Neural crest cell (in vitro differentiated cells): ENCODE measurements around the gene PRG2. TPM values are rescaled to one million over a fixed set of nuclear protein-coding genes. Genes with fewer than 3 reads are reported as not detected.

Experiments
- DNase-seq: peaks from one replicate; pipeline ENCODE4 v3.0.0; 2021; ENCODE audit warnings: low read depth, mixed read lengths, low spot score
- H3K27ac Mint-ChIP-seq: one replicate; pipeline ENCODE4 v1.8.0; 2021; ENCODE audit warnings: mild to moderate bottlenecking, mixed read lengths; ENCODE audit not compliant: unreplicated experiment
- H3K27me3 Mint-ChIP-seq: 2 replicates; pipeline ENCODE4 v1.8.0; 2021; ENCODE audit warnings: low read depth, mild to moderate bottlenecking, mixed read lengths
- H3K36me3 Mint-ChIP-seq: 2 replicates; pipeline ENCODE4 v1.8.0; 2021; ENCODE audit warnings: low read depth, mild to moderate bottlenecking, mixed read lengths
- H3K4me1 Mint-ChIP-seq: 2 replicates; pipeline ENCODE4 v1.8.0; 2021; ENCODE audit warnings: mixed read lengths
- H3K4me3 Mint-ChIP-seq: one replicate; pipeline ENCODE4 v1.8.0; 2021; ENCODE audit warnings: mild to moderate bottlenecking, mixed read lengths
- H3K9me3 Mint-ChIP-seq: 2 replicates; pipeline ENCODE4 v1.8.0; 2021; ENCODE audit warnings: mixed read lengths
- total RNA-seq: library from RNA; stranded (reverse); gene quantifications from 2 replicates; pipeline ENCODE4 v1.2.1, GENCODE V29; 2021
- TF ChIP-seq, protein P1 (sequence below): fragments of 200-600 bp; sonication (generic); conservative IDR thresholded peaks from 2 replicates; pipeline ENCODE4 v1.5.0; 2021; ENCODE audit warnings: antibody characterized with exemption, mild to moderate bottlenecking

The PRG2 gene
- total RNA-seq, 1 donor from 2014 or later: not detected

DNA sequence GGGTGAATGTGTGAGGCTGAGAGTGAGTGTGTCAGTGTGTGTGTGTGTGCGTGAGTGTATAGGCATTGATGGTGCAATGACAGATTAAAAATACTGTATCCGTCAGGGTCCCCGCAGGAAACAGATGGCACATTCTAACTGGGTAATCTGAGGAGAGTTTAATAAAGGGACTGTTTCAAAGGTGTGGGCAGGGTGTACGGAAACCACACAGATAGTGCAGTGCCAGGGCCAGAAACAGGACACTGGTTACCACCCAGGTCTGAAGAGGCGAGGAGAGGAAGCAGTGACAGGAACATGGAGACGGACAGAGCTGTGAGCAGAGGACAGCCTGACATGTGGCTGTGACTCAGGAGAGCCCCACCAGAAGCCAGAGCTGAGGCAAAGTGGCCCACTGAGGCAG, 35.8 kb downstream of the PRG2 start:
- Mint-ChIP-seq H3K27me3 (peaks cover 4% of the 10 kb centered on the region), H3K36me3 (peaks cover 5% of the 10 kb centered on the region), H3K9me3 (peaks cover 5% of the 10 kb centered on the region), H3K4me3 (no peak overlapping the region), H3K27ac (peak overlapping the region; percentile 17), H3K4me1 (peaks cover 27% of the 10 kb centered on the region)
- no peak for DNase-seq
- TF ChIP-seq, protein P1, sequence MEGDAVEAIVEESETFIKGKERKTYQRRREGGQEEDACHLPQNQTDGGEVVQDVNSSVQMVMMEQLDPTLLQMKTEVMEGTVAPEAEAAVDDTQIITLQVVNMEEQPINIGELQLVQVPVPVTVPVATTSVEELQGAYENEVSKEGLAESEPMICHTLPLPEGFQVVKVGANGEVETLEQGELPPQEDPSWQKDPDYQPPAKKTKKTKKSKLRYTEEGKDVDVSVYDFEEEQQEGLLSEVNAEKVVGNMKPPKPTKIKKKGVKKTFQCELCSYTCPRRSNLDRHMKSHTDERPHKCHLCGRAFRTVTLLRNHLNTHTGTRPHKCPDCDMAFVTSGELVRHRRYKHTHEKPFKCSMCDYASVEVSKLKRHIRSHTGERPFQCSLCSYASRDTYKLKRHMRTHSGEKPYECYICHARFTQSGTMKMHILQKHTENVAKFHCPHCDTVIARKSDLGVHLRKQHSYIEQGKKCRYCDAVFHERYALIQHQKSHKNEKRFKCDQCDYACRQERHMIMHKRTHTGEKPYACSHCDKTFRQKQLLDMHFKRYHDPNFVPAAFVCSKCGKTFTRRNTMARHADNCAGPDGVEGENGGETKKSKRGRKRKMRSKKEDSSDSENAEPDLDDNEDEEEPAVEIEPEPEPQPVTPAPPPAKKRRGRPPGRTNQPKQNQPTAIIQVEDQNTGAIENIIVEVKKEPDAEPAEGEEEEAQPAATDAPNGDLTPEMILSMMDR: no peak

DNA sequence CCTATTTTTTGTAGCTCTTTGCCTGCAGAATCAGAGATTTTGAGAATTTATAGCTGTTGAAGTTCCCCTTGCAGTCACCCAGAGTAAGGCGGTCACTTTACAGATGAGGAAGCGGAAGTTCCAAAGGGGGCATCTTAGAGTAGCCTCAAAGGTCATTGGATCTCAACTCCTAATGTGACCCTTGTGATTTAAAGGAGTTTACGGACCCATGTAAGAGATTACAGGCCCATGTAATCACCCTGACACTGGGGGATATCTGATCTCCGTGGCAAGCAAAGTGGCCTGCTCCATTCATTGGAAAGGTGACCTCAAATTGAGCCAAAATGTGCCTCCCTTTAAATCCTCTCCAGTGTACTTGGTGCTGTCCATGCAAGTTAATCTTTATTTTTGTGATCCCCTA, 36.6 kb downstream of the PRG2 start:
- Mint-ChIP-seq H3K9me3 (peaks cover 5% of the 10 kb centered on the region), H3K4me3 (no peak overlapping the region), H3K27ac (no peak overlapping the region), H3K27me3 (peaks cover 4% of the 10 kb centered on the region), H3K4me1 (peaks cover 28% of the 10 kb centered on the region), H3K36me3 (peaks cover 5% of the 10 kb centered on the region)
- no peak for DNase-seq
- TF ChIP-seq, protein P1: no peak

DNA sequence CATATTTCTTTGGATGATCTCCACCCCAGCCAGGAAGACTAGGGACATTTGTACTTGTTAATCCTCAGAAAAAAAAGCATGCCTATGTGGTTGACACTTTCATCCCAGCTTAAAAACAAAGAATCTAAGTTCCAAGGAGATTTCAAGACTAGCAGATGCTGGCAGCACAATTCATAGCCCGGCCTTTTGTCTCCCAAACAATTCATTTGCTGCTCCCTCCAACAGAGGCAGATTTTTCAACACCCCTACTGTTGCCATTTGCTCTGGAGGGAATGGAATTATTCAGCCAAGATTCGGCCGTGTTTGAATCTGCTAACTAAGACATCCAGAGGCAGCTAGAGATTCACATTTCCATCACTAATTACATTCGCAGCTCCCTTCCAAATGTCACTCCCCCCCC, 37.0 kb downstream of the PRG2 start:
- peaks cover 28% of the 10 kb centered on the region for H3K4me1 Mint-ChIP-seq
- TF ChIP-seq, protein P1: no peak
- H3K27me3 Mint-ChIP-seq: peaks cover 4% of the 10 kb centered on the region
- peaks cover 5% of the 10 kb centered on the region for H3K9me3 Mint-ChIP-seq
- peaks cover 5% of the 10 kb centered on the region for H3K36me3 Mint-ChIP-seq
- DNase-seq: no peak
- peak overlapping the region; percentile 21 for H3K27ac Mint-ChIP-seq
- no peak overlapping the region for H3K4me3 Mint-ChIP-seq

DNA sequence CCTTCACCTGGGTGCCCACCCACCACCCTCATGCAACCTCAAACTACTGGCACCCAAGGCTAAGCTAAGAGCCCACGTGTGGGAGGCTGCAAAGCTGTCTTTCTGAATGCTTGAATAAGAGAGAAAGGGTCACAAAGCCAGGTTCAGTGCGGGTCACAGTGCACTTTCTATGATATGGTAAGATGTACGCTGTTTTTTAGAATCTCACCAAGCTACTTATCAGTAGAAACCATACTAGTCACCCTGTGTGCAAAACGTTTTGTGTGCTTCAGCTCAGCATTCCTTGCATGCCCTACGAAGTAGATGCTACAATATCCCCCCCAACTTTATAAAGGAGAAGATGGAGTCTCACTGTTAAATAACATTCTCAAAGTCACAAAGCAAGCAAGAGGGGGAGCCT, 37.4 kb downstream of the PRG2 start:
- Mint-ChIP-seq H3K27ac (peak overlapping the region; percentile 21), H3K27me3 (peaks cover 4% of the 10 kb centered on the region), H3K36me3 (peaks cover 5% of the 10 kb centered on the region), H3K4me1 (peaks cover 28% of the 10 kb centered on the region), H3K4me3 (no peak overlapping the region), H3K9me3 (peaks cover 5% of the 10 kb centered on the region)
- DNase-seq: no peak
- TF ChIP-seq, protein P1: no peak

DNA sequence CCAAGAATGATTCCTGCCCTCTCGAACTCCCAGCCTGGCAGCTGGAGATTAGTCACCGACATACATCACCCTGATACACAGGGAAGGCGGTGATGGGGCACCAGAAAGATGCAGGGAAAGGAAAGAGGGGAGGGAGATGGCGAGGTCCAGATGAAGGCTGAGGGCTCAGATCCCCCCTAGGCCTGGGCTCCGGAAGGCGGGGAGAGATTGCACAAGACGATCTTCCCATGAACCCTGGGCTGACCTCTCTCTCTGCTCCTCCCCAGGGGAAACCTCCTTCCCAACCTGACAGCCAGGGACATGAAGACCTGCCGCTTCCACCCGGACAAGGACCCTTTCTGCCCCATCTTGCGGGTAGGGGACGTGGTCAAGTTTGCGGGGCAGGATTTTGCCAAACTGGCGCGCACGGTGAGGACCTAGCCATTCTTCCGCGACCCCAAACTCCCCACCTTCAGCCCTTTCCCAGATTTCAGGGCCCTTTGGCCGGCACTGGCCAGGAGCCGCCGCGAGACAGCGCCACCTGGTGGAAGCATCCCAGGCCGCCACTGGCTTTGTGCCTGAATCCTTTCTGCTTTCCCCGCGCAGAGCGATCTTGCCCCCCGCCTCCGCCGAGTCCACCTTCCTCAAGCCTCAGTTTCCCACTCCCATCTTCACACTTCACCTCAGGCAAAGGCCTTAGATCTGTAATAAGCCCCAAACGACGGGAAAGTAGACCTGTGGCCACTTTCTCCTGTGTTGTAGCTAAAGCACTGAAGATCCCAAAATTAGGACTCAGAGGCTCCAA, 40.8 kb downstream of the PRG2 start:
- no peak overlapping the region for H3K4me3 Mint-ChIP-seq
- peaks cover 33% of the 10 kb centered on the region for H3K4me1 Mint-ChIP-seq
- no peaks in the 10 kb centered on the region for H3K27me3 Mint-ChIP-seq
- peak overlapping the region; percentile 47 for H3K27ac Mint-ChIP-seq
- peaks cover 5% of the 10 kb centered on the region for H3K36me3 Mint-ChIP-seq
- TF ChIP-seq, protein P1: peak; percentile 92
- H3K9me3 Mint-ChIP-seq: peaks cover 5% of the 10 kb centered on the region
- peak; percentile 86 for DNase-seq
